Measurements from ENCODE around the gene FAM161A. TPM values are rescaled to one million over a fixed set of nuclear protein-coding genes. Genes with fewer than 3 reads are reported as not detected.
"Not testable (repeated sequence)": the region's sequence is repeated elsewhere in the genome, so short reads cannot be mapped to it uniquely, and the experiment has no call there.

FAM161A gene
- total and polyA plus RNA-seq, 2 experiments from 2014 or later: 4.5 to 9.4 TPM

DNA sequence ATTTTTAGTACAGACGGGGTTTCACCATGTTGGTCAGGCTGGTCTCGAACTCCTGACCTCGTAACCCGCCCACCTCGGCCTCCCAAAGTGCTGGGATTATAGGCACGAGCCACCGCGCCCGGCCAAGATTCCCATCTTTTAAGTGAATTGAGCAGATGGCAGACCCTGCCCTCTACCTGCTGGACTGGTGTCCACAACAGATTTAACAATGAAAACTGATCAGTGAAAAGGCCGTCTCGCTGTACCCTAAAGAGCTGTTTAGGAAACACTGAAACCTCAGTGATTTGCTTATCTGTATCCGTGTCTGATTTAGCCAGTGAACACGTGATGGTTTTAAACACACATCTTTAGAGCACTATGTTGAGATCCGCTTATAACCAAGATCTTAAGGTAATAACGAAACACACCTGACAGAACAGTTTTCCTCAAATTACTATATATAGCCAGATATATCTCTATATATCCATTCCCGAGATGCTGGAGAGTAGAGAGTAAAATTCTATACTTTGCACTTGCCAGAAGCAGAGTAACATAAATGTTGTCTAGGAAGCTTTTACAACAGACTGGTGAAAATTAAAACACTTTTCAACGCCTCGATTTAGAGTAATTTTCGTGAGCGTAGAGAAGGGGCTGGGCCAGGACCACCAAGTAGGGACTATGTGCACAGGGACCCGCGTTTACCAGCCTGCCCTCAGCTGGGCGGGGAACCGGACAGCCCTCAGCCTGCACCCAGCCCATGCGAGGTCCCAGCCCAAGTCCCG, 594 bp downstream of the FAM161A start:
- TF ChIP-seq, protein P1, sequence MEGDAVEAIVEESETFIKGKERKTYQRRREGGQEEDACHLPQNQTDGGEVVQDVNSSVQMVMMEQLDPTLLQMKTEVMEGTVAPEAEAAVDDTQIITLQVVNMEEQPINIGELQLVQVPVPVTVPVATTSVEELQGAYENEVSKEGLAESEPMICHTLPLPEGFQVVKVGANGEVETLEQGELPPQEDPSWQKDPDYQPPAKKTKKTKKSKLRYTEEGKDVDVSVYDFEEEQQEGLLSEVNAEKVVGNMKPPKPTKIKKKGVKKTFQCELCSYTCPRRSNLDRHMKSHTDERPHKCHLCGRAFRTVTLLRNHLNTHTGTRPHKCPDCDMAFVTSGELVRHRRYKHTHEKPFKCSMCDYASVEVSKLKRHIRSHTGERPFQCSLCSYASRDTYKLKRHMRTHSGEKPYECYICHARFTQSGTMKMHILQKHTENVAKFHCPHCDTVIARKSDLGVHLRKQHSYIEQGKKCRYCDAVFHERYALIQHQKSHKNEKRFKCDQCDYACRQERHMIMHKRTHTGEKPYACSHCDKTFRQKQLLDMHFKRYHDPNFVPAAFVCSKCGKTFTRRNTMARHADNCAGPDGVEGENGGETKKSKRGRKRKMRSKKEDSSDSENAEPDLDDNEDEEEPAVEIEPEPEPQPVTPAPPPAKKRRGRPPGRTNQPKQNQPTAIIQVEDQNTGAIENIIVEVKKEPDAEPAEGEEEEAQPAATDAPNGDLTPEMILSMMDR (IDR thresholded peaks at IDR 0.05; ENCODE audit: low read depth, low read length): no peak
- no peaks in the 10 kb centered on the region for H3K4me1 ChIP-seq (ENCODE audit: low read depth)
- H3K36me3 ChIP-seq: no peaks in the 10 kb centered on the region
- H3K27ac ChIP-seq: peak overlapping the region; percentile 7
- peak overlapping the region; percentile 65 for H3K4me3 ChIP-seq
- no peaks in the 10 kb centered on the region for H3K27me3 ChIP-seq
- no peak for DNase-seq (ENCODE audit: low read depth in 1 of 2, low spot score in 1 of 2)
- H3K9me3 ChIP-seq (ENCODE audit: low read depth): no peaks in the 10 kb centered on the region

DNA sequence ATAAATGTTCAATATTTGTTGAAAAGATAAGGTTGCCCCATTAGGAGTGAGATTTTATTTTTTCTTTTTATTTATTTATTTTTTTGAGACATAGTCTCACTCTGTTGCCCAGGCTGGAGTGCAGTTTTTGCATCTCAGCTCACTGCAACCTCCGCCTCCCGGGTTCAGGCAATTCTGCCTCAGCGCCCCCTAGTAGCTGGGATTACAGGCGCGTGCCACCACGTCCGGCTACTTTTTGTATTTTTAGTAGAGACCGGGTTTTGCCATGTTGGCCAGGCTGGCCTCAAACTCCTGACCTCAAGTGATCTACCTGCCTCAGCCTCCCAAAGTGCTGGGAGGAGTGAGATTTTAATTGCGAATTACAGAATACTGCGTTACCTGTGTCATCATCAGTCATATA, 2.6 kb downstream of the FAM161A start:
- H3K27ac ChIP-seq; H3K4me1 ChIP-seq (ENCODE audit: low read depth); H3K9me3 ChIP-seq (ENCODE audit: low read depth); H3K27me3 ChIP-seq; H3K4me3 ChIP-seq; H3K36me3 ChIP-seq; DNase-seq (ENCODE audit: low read depth in 1 of 2, low spot score in 1 of 2): not testable (repeated sequence)

DNA sequence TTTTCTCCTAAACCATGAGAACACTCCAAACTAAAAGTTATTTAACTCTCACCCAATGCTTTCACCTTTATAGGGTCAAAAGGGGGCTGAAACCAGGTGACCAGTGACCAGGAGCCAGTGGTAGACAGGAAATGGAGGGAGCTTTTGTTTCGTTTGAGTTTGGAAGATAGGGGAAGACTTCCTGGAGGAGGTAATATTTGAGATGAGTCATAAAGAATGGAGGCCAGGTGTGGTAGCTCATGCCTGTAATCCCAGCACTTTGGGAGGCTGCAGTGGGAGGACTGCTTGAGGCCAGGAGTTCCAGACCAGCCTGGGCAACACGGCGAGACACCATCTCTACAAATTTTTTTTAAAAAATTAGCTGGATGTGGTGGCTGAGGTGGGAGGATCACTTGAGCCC, 8.5 kb downstream of the FAM161A start:
- TF ChIP-seq, protein P1 (IDR thresholded peaks at IDR 0.05; ENCODE audit: low read depth, low read length): no peak

DNA sequence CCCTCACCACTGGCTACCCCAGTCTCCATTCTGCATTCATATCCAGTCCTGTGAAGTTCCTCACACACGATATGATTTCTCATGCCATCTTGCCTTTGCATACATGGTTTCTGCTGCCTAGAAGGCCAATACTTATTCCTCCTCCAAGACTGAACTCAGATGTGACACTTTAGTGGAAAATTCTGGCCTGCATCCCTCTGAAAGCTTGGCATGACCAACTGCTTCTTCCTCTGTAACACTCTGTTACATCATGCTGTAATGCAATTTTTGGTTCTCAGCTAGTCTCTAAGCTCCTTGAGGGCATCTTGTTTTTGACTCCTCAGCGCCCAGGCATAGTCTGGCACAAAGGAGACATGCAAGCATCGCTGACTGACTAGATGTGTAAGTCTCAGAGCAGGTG, 12.6 kb downstream of the FAM161A start:
- H3K4me1 ChIP-seq (ENCODE audit: low read depth): no peaks in the 10 kb centered on the region
- no peaks in the 10 kb centered on the region for H3K36me3 ChIP-seq
- H3K9me3 ChIP-seq (ENCODE audit: low read depth): no peaks in the 10 kb centered on the region
- no peak overlapping the region for H3K4me3 ChIP-seq
- DNase-seq (ENCODE audit: low read depth in 1 of 2, low spot score in 1 of 2): no peak
- TF ChIP-seq, protein P1 (IDR thresholded peaks at IDR 0.05; ENCODE audit: low read depth, low read length): no peak
- H3K27me3 ChIP-seq: no peaks in the 10 kb centered on the region
- H3K27ac ChIP-seq: no peak overlapping the region

More for the DNA sequence above, 8.5 kb downstream of the FAM161A start:
- H3K9me3 ChIP-seq (ENCODE audit: low read depth): no peaks in the 10 kb centered on the region
- H3K4me1 ChIP-seq (ENCODE audit: low read depth): no peaks in the 10 kb centered on the region
- no peaks in the 10 kb centered on the region for H3K27me3 ChIP-seq
- no peak overlapping the region for H3K27ac ChIP-seq
- H3K4me3 ChIP-seq: no peak overlapping the region
- no peaks in the 10 kb centered on the region for H3K36me3 ChIP-seq
- DNase-seq (ENCODE audit: low read depth in 1 of 2, low spot score in 1 of 2): no peak

DNA sequence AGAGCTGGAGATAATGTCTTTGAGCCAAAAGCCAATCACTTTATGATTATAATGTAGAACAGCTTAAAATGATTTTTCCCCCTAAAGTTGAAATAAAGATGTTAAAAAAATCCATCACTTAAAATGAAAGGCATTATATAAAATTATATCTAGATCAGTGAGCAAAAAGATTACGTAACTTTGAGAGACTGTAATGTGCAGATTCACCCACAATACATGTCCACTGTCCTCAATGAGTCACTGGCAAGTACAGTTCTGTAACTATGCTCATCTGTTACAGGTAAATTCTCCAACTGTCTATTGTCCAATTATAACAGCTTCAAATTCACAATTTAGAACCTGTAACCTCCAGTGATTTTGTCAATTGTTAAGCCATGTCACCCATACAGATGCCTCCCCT, 19.0 kb downstream of the FAM161A start:
- no peaks in the 10 kb centered on the region for H3K9me3 ChIP-seq (ENCODE audit: low read depth)
- no peaks in the 10 kb centered on the region for H3K27me3 ChIP-seq
- TF ChIP-seq, protein P1 (IDR thresholded peaks at IDR 0.05; ENCODE audit: low read depth, low read length): no peak
- DNase-seq (ENCODE audit: low read depth in 1 of 2, low spot score in 1 of 2): no peak
- no peak overlapping the region for H3K27ac ChIP-seq
- H3K36me3 ChIP-seq: no peaks in the 10 kb centered on the region
- H3K4me1 ChIP-seq (ENCODE audit: low read depth): peaks cover 13% of the 10 kb centered on the region
- no peak overlapping the region for H3K4me3 ChIP-seq

DNA sequence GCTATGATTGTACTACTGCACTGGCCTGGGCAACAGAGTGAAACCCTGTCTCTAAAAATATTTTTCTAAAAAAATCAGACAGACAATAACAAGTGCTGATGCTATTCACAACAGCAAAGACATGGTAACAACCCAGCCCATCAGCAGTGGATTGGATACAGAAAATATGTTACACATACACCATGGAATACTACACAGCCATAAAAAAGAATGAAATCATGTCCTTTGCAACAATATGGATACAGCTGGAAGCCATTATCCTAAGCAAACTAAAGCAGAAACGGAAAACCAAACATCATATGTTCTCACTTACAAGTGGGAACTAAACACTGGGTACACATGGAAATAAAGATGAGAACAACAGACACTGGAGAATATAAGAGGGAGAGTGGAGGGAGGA, 19.9 kb downstream of the FAM161A start:
- H3K36me3 ChIP-seq: no peaks in the 10 kb centered on the region
- no peaks in the 10 kb centered on the region for H3K27me3 ChIP-seq
- H3K4me1 ChIP-seq (ENCODE audit: low read depth): peaks cover 21% of the 10 kb centered on the region
- no peaks in the 10 kb centered on the region for H3K9me3 ChIP-seq (ENCODE audit: low read depth)
- no peak overlapping the region for H3K4me3 ChIP-seq
- TF ChIP-seq, protein P1 (IDR thresholded peaks at IDR 0.05; ENCODE audit: low read depth, low read length): no peak
- H3K27ac ChIP-seq: no peak overlapping the region
- no peak for DNase-seq (ENCODE audit: low read depth in 1 of 2, low spot score in 1 of 2)

Data from cardiac muscle cell (in vitro differentiated cells and primary cell).